HepG2 (cell line): ENCODE data around the gene SDR42E2. TPM values are rescaled to one million over a fixed set of nuclear protein-coding genes. Genes with fewer than 3 reads are reported as not detected.

Experiments used
- PLSCR1 ChIP-seq: sonication (generic); formaldehyde crosslinking; IDR thresholded peaks from 2 replicates; pipeline ENCODE4 v1.5.0; 2020; ENCODE audit warnings: missing genetic modification reagents, mild to moderate bottlenecking, borderline replicate concordance
- ZNF121 ChIP-seq: sonication (generic); formaldehyde crosslinking; IDR thresholded peaks from 2 replicates; pipeline ENCODE4 v1.5.0; 2020; ENCODE audit warnings: mild to moderate bottlenecking, missing genetic modification reagents
- ZNF33A ChIP-seq: sonication (generic); formaldehyde crosslinking; IDR thresholded peaks from 2 replicates; pipeline ENCODE4 v1.5.1; 2020; ENCODE audit warnings: missing genetic modification reagents, mild to moderate bottlenecking, moderate library complexity, borderline replicate concordance
- ZNF770 ChIP-seq: sonication (generic); formaldehyde crosslinking; IDR thresholded peaks from 2 replicates; pipeline ENCODE4 v1.5.0; 2020; ENCODE audit warnings: mild to moderate bottlenecking, missing genetic modification reagents
- polyA plus RNA-seq, 8 experiments: library from polyadenylated mRNA; depleted of rRNA in 3 of 8; stranded (reverse) in 7 of 8; unstranded in 1 of 8; fragments of >200 nt; fragmentation: Illumina TruSeq in 4 of 8; extraction: Trizol in 4 of 8; gene quantifications; 2 replicates each; pipeline versions ENCODE4 v1.2.1 to v1.2.3, GENCODE V29; 2011 to 2016; ENCODE audit warnings: low read depth in 4 of 8, missing spikeins in 1 of 8, mixed read lengths in 1 of 8; ENCODE audit not compliant: insufficient read depth in 1 of 8
- total RNA-seq, 5 experiments: library from RNA; depleted of rRNA; stranded (reverse); fragments of >200 nt; fragmentation: Illumina TruSeq; extraction: Trizol; gene quantifications; 2 replicates each; pipeline ENCODE4 v1.2.3, GENCODE V29; 2016; ENCODE audit warnings: low read depth in 1 of 5
- TF ChIP-seq, protein P1 (sequence below): IDR thresholded peaks from 2 replicates; pipeline ENCODE4 v1.6.1; 2016; ENCODE audit warnings: low read depth, missing genetic modification reagents, missing compliant biosample characterization

Gene SDR42E2
- total and polyA plus RNA-seq, 2 of the 13 experiments (the other 11 are each of a cell fraction or from before 2014, with no cell fraction given): 0.05 to 0.11 TPM

GRCh38 chr16:22144520-22144919, 17.8 kb upstream of the SDR42E2 start (continued):
- TF ChIP-seq ZNF121: peak; percentile 62
- TF ChIP-seq ZNF33A (CRISPR knock-in tag): no peak
- TF ChIP-seq PLSCR1: no peak
- TF ChIP-seq, protein P1, sequence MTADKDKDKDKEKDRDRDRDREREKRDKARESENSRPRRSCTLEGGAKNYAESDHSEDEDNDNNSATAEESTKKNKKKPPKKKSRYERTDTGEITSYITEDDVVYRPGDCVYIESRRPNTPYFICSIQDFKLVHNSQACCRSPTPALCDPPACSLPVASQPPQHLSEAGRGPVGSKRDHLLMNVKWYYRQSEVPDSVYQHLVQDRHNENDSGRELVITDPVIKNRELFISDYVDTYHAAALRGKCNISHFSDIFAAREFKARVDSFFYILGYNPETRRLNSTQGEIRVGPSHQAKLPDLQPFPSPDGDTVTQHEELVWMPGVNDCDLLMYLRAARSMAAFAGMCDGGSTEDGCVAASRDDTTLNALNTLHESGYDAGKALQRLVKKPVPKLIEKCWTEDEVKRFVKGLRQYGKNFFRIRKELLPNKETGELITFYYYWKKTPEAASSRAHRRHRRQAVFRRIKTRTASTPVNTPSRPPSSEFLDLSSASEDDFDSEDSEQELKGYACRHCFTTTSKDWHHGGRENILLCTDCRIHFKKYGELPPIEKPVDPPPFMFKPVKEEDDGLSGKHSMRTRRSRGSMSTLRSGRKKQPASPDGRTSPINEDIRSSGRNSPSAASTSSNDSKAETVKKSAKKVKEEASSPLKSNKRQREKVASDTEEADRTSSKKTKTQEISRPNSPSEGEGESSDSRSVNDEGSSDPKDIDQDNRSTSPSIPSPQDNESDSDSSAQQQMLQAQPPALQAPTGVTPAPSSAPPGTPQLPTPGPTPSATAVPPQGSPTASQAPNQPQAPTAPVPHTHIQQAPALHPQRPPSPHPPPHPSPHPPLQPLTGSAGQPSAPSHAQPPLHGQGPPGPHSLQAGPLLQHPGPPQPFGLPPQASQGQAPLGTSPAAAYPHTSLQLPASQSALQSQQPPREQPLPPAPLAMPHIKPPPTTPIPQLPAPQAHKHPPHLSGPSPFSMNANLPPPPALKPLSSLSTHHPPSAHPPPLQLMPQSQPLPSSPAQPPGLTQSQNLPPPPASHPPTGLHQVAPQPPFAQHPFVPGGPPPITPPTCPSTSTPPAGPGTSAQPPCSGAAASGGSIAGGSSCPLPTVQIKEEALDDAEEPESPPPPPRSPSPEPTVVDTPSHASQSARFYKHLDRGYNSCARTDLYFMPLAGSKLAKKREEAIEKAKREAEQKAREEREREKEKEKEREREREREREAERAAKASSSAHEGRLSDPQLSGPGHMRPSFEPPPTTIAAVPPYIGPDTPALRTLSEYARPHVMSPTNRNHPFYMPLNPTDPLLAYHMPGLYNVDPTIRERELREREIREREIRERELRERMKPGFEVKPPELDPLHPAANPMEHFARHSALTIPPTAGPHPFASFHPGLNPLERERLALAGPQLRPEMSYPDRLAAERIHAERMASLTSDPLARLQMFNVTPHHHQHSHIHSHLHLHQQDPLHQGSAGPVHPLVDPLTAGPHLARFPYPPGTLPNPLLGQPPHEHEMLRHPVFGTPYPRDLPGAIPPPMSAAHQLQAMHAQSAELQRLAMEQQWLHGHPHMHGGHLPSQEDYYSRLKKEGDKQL (CRISPR knock-in tag): no peak
- TF ChIP-seq ZNF770 (CRISPR knock-in tag): peak; percentile 54
- TF ChIP-seq, all 625 proteins: peak for 2
